DMS79 treated with DMSO at 0.1 percent for 48 hours (cell line): ENCODE results near the gene DTNBP1.

Experiments used
- DNase-seq: peaks from one replicate; lab custom pipeline; 2025; lab: John Stamatoyannopoulos, UW

DTNBP1 gene

GRCh38 chr6:15481390-15482291, 181.2 kb downstream of the DTNBP1 start:
- peak; percentile 25 for DNase-seq

- DNase-seq = no peak
Measured at GRCh38 chr6:15480525-15480924, 182.3 kb downstream of the DTNBP1 start.

GRCh38 chr6:15479761-15480160, 183.1 kb downstream of the DTNBP1 start:
- DNase-seq = peak; percentile 85

GRCh38 chr6:15477746-15478145, 185.1 kb downstream of the DTNBP1 start:
- no peak for DNase-seq

- peak; percentile 80 for DNase-seq
Measured at GRCh38 chr6:15476631-15477380, 186.0 kb downstream of the DTNBP1 start.

- no peak for DNase-seq
Measured at GRCh38 chr6:15475872-15476271, 187.0 kb downstream of the DTNBP1 start.

- DNase-seq = peak; percentile 56
Measured at GRCh38 chr6:15475261-15475660, 187.6 kb downstream of the DTNBP1 start.

- no peak for DNase-seq
Measured at GRCh38 chr6:15474196-15474595, 188.6 kb downstream of the DTNBP1 start.

- no peak for DNase-seq
Measured at GRCh38 chr6:15473741-15474161, 189.1 kb downstream of the DTNBP1 start.

GRCh38 chr6:15473174-15473573, 189.7 kb downstream of the DTNBP1 start:
- DNase-seq = no peak
